Activated gamma-delta T cell treated with Interleukin-2 at 50 U/mL for 16 hours (primary cell): Measurements from ENCODE around the gene MPPED1.

ENCODE experiments used
- DNase-seq: peaks from one replicate; pipeline ENCODE4 v3.0.0-alpha.2; 2020

MPPED1 gene

DNA sequence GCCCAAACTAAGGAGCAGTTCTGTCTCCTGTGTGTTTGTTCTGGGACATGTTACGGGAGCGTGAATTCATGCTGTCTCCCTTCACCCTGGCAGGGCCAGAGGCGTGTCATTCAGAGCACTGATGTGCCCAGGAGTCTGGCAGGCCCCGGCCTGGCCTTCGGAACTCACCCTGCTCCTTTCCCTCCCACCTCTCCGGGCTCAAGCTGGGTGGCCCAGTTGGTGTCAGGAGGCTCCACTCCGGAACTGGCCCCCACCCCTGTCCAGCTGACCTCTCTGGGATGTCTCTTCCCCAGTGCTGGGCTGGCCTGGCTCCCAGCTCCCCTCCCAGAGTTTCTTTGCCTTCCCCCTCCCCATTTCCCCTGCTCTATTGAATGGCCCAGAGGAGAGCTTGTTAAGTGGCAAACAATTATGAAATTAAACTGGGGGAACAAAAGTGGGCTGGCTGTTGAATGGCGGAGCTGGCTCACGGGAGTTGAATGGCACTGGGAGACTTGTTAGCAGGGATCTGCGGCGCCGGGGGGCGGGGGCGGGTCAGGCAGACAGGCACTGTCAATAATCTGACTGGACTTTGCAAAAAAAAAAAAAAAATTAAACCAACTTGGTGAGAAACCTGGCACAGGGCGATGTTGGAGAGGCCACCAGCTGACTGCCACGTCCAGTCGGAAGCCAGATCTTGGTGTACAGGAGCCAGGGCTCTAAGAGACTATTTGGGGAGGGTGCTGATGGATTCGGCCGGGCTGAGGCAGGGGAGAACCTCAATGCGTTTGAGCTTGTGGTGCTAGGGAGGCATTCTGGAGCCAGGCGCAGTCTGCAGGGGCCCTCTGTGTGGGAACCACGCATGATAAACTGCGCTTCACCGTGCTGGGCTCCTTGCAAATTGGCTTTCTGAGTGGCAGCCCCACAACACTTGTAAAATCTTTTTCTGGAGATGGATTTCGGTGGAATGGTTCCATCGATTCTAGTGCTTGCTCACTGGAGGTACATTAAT, 1.3 kb downstream of the MPPED1 start:
- no peak for DNase-seq

DNA sequence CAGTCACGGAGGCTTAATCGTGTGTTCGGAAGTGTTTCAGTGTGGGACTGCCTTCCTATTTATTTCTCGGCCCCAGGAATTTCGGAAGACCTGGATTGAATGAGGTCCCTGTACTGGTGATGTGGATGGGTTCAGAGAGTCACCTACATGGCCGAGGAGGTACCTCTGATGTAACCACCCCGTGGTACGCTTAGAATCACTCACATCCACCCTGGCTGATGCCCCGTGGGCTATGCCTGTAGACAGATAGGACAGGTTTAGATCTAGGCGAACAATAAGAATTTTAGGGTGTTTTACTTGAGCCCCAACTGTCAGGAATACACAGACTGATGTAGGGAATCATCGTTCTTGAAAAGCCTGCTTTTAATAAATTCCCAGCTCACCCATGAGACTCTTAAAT, 2.0 kb downstream of the MPPED1 start:
- no peak for DNase-seq

DNA sequence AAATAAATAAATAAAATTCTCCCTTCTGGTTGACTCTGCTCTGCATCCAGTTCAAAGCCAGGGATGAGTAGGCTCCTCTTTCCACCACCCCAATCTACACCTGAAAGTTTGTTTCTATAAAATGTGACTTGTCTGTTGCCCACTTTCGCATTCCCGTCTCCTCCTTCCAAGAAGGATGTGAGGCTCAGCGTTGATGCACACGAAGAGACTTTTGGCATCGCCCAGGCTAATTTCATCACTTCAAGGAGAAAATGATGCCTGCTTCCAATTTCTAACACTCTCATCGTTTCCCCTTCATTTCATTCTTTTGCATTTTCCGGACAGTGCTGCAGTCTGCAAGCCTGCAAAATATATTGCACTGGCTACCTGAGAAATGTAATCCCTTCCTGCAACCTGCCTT, 3.9 kb downstream of the MPPED1 start:
- no peak for DNase-seq

DNA sequence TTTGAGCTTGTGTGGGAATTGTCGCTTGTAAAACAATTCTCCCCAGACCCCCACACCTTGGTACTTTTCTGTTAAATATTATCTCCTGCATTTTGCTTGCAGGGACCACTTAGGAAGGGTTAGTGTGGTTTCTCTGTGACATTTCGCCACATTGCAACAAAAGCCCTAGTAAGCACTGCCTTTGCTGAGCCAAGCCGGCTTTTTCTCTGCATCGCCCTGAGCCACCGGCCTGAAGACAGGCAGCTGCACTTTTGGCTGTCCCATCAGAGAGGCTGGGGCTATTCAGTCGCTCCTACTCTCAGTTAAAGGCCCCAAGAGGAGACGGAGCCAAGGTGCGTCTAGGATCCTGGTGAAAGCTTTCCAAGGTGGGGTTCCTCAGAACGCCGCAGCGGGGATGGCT, 5.7 kb downstream of the MPPED1 start:
- no peak for DNase-seq

GRCh38 chr22:43418079-43418825, 6.4 kb downstream of the MPPED1 start:
- DNase-seq: no peak

DNA sequence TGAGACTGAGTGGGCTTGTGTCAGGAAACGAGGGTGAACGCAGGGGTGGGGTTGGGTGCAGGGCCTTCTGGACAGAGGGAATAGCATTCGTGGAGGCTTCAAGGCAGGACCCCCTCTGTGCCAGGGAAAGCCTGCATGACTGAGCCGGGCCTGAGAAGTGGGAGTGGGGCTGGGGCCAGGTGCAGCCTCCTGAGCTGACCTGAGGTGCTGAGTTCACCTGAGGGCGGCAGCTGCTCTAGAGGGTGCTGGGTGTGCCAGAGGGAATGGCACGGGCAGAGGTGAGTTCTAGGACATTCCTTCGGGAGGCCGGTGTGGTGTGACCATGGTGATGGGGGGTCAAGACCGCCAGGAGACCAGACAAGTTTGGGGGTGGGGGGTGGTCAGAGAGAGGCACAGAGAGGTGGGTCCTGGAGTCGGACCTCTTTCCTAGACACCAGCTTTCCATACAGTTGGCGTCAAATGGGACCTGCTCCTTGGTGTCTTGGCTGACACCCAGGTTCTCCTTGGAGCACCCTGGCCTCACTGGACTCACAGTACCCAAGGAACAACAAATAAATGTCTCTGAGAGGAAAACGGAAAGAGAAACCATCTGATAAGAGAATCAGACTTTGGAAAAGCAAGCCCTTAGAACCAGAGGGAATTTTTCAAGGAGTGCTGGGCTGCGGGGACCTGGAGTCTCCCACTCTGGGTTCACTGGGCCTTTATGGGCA, 7.7 kb downstream of the MPPED1 start:
- DNase-seq: no peak

DNA sequence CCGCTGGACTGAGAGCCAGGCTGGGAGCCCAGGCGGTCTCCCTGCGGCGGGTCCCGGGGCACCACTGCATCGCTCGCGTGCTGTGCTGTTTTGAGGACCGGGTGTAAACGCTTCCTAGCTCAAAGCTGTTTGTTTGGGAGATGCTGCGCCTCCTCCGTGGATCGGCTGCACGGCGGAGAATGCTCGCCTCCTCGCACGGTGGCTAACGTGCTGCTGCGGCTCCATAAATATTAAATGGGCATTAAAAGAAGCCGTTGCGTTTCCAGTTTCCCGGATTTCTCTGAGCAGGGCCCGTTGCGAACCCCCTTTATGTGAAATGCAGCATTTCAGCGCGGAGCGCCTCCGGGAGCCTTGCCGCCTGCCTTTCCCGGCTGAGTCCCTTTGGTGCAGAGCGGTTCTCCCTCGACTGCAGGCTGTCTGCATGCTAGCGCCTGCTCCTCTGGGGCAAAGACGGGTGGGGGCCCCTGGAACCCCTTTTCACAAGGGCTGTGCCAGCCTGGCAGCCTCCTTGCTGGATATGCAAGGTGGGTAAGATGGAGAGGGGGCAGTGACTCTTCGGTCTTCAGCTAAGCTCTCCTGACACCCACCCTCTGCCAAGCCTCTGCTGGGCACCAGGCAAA, 9.3 kb downstream of the MPPED1 start:
- DNase-seq: no peak

GRCh38 chr22:43421914-43422615, 10.3 kb downstream of the MPPED1 start:
- DNase-seq: no peak

GRCh38 chr22:43423046-43423445, 11.2 kb downstream of the MPPED1 start:
- no peak for DNase-seq

- DNase-seq: no peak
These were observed 12.4 kb downstream of the MPPED1 start for GRCh38 chr22:43424201-43424600.

- no peak for DNase-seq
These were observed 13.1 kb downstream of the MPPED1 start for GRCh38 chr22:43424666-43425630.

DNA sequence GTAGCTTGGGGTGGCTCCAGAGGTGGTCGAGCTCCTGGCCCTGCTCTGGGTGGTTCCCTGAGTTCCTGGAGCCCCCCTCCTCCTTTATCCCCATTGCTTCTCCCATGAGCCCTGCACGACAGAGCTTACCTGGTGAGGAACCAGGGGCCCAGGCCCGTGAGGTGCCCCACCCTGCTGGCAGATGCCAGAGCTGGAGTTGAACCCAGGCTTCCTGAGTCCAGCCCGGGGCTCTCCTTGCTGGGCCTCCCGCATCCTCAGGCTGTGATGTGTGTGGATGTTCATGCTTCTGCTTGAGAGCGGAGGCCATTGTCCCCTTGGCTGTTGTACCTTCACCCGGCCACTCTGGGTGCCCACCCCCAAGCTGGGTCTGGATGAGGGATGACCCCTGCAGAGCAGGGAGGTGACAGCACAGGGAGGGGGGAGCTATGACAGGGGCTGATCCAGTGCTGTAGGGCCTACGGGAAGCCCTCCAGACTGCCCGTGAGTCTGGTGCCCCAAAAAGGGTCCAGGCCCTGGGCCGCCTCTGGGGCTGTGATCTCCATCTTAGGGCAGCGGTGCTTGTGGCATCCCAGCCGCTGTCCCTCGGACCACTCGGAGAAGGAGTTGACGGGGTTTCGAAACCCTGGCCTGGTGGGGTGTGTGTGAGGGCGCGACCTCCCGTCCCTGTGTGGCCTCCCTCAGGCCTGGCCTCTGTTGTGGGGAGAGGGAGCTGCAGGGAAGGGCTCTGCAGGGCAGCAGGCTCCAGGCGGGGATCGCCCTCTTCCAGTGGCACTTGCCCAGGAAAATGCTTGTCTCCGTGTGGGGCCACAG, 14.4 kb downstream of the MPPED1 start:
- DNase-seq: no peak

DNA sequence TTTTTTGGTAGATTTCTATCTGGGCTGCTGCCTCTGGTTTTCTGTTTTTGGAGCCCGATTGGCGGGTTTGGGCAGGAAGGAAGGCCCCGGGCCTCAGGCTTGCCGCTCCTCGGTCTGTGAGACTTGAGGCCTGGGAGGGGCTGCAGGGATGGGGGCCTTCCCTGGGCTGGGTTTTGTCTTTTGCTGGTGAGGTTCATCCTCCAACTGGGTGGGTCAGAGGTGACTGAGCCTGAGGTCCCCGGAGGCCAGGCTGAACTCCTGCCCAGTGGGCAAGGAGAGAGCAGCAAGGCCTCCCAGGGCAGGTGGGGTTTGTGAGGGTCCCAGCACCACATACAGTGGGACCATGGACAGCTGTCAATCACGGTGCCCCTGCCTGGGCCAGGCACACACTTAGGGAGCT, 15.0 kb downstream of the MPPED1 start:
- no peak for DNase-seq

DNA sequence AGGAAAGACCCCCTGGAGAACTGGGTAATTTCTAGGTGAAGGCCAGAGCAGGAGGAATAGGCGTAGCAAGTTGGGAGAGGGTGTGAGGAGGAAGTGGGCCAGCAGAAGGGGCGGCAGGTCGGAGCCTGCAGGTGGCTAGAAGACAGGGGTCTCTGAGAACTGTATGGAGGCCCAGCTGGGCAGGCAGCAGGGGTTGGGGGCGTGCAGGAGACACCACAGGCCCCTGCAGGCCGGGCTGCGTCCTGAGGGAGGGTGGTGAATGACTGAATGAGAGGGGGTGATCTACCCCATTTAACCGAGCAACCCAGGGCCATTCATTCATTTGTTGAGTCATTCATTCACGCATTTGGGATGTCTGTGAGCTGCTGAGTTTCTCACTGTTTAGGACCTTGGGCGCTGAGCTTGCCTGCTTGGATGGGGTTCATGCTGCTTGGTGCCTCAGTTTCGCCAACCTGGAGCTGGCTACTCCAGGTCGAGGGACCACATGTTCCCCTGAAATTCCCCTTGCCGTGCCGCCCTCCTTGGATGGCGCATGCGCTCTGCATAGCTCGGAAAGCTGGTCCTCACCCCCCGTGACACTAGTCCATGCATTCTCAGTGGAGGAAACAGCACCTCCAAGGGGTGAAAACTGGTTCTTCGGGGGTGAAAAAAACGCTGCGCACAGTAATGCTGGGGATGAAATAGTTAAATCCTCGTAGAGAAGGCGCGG, 15.6 kb downstream of the MPPED1 start:
- DNase-seq: no peak

DNA sequence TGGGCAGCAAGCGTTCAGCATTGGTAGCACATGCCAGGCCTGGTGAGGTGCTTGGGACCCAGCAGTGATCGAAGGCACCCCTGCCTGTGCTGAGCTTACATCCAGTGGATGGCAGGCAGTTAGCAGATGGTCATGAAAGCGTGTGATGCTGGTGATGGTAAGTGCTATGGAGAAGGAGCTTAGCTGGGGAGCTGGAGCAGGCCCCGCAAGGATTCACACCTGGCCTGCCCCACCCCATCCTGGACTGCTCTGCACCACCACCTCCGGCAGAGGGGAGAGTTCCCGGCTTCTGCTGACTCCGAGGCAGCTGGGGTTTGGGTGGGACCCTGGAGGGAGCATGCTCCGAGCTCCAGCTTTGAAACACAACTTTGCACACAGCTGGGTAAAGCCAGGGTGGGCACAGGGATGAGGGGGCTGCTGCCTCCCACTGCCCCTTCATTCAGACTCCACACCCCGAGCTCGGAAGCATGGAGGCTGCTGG, 16.2 kb downstream of the MPPED1 start:
- DNase-seq: no peak

DNA sequence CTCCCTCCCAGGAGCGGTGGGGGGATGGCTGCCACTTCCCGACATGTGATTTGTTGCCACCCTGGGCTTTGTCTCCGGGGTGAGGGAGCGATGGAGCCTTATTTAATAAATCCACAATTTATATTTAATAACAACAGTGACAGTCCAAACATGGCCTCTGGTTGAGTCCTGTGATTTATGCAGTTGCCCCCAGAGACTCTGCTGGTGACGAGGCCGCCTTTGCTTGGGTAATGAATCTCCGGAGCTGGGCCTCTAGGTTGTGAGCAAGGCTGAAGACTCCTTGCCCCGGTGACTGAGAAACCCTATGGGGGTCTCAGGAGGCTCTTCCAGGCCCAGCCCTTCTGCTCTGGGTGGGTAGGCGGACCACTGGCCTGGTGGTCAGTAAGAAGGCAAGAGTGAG, 16.7 kb downstream of the MPPED1 start:
- no peak for DNase-seq

- no peak for DNase-seq
These were observed 17.6 kb downstream of the MPPED1 start for GRCh38 chr22:43429426-43429825.

DNA sequence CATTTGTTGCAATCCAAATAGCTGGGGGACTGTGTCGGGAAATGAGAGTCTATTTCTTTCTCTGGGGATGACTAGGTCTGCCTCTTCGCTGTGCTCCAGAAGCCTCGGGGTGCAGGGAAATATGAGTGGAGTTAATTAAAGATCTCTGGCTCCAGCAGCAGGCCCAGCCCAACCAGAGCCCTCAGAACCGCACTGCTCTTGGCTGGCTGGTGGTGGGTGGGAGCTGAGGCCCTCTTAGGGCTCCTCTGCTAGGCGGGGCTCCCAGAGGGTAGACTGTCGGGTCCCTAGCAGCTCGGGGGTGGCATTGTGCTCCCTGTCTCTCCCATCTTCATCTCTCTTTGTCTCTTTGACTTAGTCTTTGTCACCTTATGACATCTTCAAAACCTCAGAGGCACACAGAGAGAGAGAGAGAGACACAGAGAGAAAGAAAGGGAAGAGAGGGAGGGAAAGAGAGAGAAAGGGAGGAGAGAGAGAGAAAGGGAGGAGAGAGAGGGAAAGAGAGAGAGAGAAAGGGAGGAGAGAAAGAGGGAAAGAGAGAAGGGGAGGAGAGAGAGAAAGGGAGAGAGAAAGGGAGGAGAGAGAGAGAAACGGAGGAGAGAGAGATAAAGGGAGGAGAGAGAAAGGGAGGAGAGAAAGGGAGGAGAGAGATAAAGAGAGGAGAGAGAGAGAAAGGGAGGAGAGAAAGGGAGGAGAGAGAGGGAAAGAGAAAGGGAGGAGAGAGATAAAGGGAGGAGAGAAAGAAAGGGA, 20.2 kb downstream of the MPPED1 start:
- DNase-seq: no peak
